OCI-LY3 (cell line): Measurements from ENCODE around the gene SLC5A8.
"Not testable (repeated sequence)": the region's sequence is repeated elsewhere in the genome, so short reads cannot be mapped to it uniquely, and the experiment has no call there.

ENCODE experiments used
- H2AFZ ChIP-seq: fragments of 200-600, 300-600 bp; shearing (Covaris generic); 2 replicates; pipeline ENCODE4 v1.6.0; 2014; ENCODE audit warnings: antibody characterized with exemption, low read depth, low read length
- H3K27ac ChIP-seq: fragments of 200-600, 300-600 bp; sonication (generic); 2 replicates; pipeline ENCODE4 v1.5.1; 2014; ENCODE audit warnings: mild to moderate bottlenecking, low read length, moderate library complexity, mixed read lengths
- H3K27me3 ChIP-seq: fragments of 200-600, 300-600 bp; sonication (generic); 2 replicates; pipeline ENCODE4 v1.6.1; 2014; ENCODE audit warnings: low read depth, low read length, mixed read lengths
- H3K36me3 ChIP-seq: fragments of 200-600, 300-600 bp; sonication (generic); replicated peaks from 2 replicates; pipeline ENCODE3; 2014; ENCODE audit warnings: low read depth, low read length, mixed read lengths
- H3K4me1 ChIP-seq: fragments of 300-600, 200-600 bp; sonication (generic); 2 replicates; pipeline ENCODE4 v1.6.1; 2014; ENCODE audit warnings: low read length, mixed read lengths
- H3K4me2 ChIP-seq: fragments of 200-600, 300-600 bp; sonication (generic); 2 replicates; pipeline ENCODE4 v1.6.1; 2014; ENCODE audit warnings: low read length, mixed read lengths
- H3K4me3 ChIP-seq: fragments of 300-600, 200-600 bp; sonication (generic); 2 replicates; pipeline ENCODE4 v1.5.1; 2014; ENCODE audit warnings: antibody characterized with exemption, mild to moderate bottlenecking, low read length, moderate library complexity
- H3K79me2 ChIP-seq: fragments of 300-600, 200-600 bp; shearing (Covaris generic); 2 replicates; pipeline ENCODE4 v1.6.1; 2014; ENCODE audit warnings: mild to moderate bottlenecking, low read length, mixed read lengths
- H3K9ac ChIP-seq: fragments of 300-600, 200-600 bp; shearing (Covaris generic); 2 replicates; pipeline ENCODE4 v1.6.0; 2014; ENCODE audit warnings: mild to moderate bottlenecking, low read length, moderate library complexity
- H3K9me3 ChIP-seq: fragments of 200-600, 300-600 bp; shearing (Covaris generic); 2 replicates; pipeline ENCODE4 v1.6.1; 2014; ENCODE audit warnings: low read length, mixed read lengths; ENCODE audit not compliant: insufficient read depth
- H4K20me1 ChIP-seq: fragments of 200-600, 300-600 bp; sonication (generic); 2 replicates; pipeline ENCODE4 v1.6.1; 2016; ENCODE audit warnings: low read length, mixed read lengths; ENCODE audit not compliant: insufficient read depth
- EZH2phosphoT487 ChIP-seq: fragments of 200-600 bp; shearing (Covaris generic); IDR thresholded peaks from 2 replicates; pipeline ENCODE4 v1.6.1; 2018; ENCODE audit warnings: antibody characterized with exemption, mixed run types, low read depth
- TF ChIP-seq, protein P1 (sequence below): fragments of 200-600, 300-600 bp; sonication (generic); IDR thresholded peaks from 2 replicates; pipeline ENCODE4 v1.5.1; 2014; ENCODE audit warnings: antibody characterized with exemption, low read length, low read depth

The SLC5A8 gene

DNA sequence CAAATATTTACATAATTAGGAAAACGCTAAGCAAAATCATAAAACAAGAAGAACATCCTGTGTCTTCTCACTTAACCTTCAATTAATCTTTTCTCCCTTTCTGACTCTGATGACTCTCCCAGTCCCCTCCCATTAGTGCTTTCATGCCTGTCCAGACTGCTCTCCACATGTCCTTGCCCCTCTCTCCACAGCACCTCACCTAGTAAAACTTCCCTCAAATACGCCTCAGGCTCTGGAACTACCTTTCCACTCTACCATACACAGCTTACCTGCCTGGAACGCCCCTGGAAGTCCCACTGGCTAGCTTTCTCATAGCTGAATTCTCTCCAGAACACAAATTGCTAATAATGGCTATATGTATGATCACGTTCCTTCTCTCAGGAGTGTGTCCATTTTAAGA lies 44.7 kb downstream of the SLC5A8 start:
- Histone ChIP-seq H3K4me2 (no peak overlapping the region), H3K27me3 (peaks cover 18% of the 10 kb centered on the region), H3K36me3 (no peaks in the 10 kb centered on the region), H4K20me1 (no peaks in the 10 kb centered on the region), H3K27ac (no peak overlapping the region), H3K4me3 (no peak overlapping the region), H3K4me1 (no peaks in the 10 kb centered on the region), H2AFZ (no peak overlapping the region), H3K79me2 (no peaks in the 10 kb centered on the region), H3K9me3 (no peaks in the 10 kb centered on the region), H3K9ac (no peak overlapping the region)
- TF ChIP-seq, protein P1, sequence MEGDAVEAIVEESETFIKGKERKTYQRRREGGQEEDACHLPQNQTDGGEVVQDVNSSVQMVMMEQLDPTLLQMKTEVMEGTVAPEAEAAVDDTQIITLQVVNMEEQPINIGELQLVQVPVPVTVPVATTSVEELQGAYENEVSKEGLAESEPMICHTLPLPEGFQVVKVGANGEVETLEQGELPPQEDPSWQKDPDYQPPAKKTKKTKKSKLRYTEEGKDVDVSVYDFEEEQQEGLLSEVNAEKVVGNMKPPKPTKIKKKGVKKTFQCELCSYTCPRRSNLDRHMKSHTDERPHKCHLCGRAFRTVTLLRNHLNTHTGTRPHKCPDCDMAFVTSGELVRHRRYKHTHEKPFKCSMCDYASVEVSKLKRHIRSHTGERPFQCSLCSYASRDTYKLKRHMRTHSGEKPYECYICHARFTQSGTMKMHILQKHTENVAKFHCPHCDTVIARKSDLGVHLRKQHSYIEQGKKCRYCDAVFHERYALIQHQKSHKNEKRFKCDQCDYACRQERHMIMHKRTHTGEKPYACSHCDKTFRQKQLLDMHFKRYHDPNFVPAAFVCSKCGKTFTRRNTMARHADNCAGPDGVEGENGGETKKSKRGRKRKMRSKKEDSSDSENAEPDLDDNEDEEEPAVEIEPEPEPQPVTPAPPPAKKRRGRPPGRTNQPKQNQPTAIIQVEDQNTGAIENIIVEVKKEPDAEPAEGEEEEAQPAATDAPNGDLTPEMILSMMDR, result no peak
- no peak for TF ChIP-seq EZH2phosphoT487

DNA sequence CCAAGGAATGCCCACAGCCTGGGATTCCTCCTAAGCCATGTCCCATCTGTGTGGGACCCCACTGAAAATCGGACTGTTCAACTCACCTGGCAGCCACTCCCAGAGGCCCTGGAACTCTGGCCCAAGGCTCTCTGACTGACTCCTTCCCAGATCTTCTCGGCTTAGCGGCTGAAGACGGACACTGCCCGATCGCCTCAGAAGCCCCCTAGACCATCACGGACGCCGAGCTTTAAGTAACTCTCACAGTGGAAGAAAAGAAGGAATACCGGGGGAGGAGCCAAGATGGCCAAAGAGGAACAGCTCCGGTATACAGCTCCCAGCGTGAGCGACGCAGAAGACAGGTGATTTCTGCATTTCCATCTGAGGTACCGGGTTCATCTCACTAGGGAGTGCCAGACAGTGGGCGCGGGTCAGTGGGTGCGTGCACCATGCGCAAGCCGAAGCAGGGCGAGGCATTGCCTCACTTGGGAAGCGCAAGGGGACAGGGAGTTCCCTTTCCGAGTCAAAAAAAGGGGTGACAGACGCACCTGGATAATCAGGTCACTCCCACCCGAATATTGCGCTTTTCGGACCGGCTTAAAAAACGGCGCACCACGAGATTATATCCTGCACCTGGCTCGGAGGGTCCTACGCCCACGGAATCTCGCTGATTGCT lies 64.1 kb downstream of the SLC5A8 start:
- not testable (repeated sequence) for H2AFZ ChIP-seq, H3K4me3 ChIP-seq, H4K20me1 ChIP-seq, H3K36me3 ChIP-seq, H3K27me3 ChIP-seq, H3K27ac ChIP-seq, H3K9ac ChIP-seq, H3K4me1 ChIP-seq, H3K9me3 ChIP-seq, H3K4me2 ChIP-seq, H3K79me2 ChIP-seq

DNA sequence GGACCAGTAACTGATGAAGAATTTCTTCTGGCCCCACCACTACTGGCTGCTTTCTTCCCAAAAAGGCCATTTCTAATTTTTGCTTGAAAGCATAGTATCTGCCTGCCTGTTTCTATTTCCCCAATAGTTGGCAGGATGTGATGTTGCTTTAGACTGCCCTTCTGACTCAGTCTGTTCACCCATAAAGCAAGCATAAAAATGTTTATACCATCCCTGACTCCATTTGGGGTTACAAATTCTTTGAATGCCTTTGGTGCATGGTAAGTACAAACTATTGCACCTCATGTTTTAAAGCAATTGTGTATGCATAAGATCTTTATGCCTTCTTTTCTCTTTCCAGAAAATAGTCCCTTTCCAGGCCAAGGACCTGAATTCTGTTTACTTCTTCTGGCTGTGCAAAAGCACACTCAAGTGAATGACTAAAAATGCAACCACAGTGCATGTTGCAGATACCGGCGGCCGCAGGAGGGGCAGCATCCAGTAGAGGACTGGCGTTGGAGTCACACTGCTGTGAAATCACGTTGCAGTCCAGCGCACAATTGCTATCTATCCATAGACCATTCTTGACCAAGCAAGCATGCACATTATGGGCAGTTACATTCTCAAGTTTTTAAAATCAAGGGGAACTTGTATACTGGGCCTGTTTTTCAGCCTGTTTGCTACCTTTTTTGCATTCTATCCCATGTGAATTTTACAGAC lies 82.4 kb downstream of the SLC5A8 start:
- no peak for TF ChIP-seq EZH2phosphoT487
- H3K9me3 ChIP-seq, result no peaks in the 10 kb centered on the region
- H3K4me1 ChIP-seq, result no peaks in the 10 kb centered on the region
- no peak overlapping the region for H3K4me3 ChIP-seq
- no peak overlapping the region for H3K4me2 ChIP-seq
- H3K27me3 ChIP-seq, result no peaks in the 10 kb centered on the region
- H3K79me2 ChIP-seq, result no peaks in the 10 kb centered on the region
- no peak overlapping the region for H2AFZ ChIP-seq
- H3K9ac ChIP-seq, result no peak overlapping the region
- no peaks in the 10 kb centered on the region for H3K36me3 ChIP-seq
- no peak overlapping the region for H3K27ac ChIP-seq
- no peaks in the 10 kb centered on the region for H4K20me1 ChIP-seq

DNA sequence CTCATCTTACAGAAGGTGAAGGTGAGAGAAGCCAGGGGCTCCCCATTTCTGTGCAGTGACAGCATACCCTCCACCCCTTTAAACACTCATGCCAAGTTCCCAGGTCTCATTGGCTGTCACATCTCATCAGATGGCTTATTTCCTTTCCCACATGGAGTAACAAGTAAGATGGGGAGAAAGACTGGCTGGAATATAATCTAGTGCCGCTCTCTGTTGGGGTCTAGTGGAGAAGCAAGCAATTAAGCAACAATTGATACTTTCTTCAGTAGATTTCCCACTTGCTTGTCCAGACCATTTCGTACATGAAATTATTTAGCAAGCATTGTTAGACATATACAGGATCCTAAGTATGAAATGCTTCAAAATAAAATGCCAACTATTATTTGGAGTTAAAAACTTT lies 92.2 kb downstream of the SLC5A8 start:
- Histone ChIP-seq H3K4me3 (no peak overlapping the region), H3K27me3 (no peaks in the 10 kb centered on the region), H3K79me2 (no peaks in the 10 kb centered on the region), H3K4me2 (no peak overlapping the region), H3K9me3 (no peaks in the 10 kb centered on the region), H2AFZ (no peak overlapping the region), H3K27ac (no peak overlapping the region), H3K4me1 (no peaks in the 10 kb centered on the region), H4K20me1 (no peaks in the 10 kb centered on the region), H3K36me3 (no peaks in the 10 kb centered on the region), H3K9ac (no peak overlapping the region)
- TF ChIP-seq, protein P1, result 0 out of 2 replicates have a peak, but pooled peaks have one; percentile 15
- no peak for TF ChIP-seq EZH2phosphoT487

DNA sequence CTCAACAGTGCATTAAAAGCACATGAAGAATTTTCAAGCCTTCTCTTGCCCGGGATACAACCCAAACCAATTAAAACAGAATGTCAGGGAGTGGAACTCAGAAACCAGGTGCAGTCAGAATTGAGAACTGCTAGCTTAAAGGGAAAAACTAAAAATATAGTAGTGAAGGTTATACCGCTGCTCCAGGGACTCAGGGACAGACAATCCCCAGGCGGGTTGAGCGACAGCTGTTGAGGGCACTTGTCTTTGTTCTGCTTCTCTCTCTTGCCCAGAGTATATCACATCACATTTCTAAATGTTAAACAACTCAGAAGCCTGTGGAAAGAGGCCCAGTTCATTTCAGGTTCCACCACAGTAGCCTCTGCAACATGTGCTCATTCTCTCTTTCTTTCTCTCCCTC lies 93.1 kb downstream of the SLC5A8 start:
- no peaks in the 10 kb centered on the region for H3K4me1 ChIP-seq
- H4K20me1 ChIP-seq, result no peaks in the 10 kb centered on the region
- no peak overlapping the region for H3K9ac ChIP-seq
- no peaks in the 10 kb centered on the region for H3K36me3 ChIP-seq
- no peak overlapping the region for H3K27ac ChIP-seq
- no peak for TF ChIP-seq EZH2phosphoT487
- TF ChIP-seq, protein P1, result no peak
- no peak overlapping the region for H3K4me2 ChIP-seq
- no peaks in the 10 kb centered on the region for H3K79me2 ChIP-seq
- no peak overlapping the region for H2AFZ ChIP-seq
- no peaks in the 10 kb centered on the region for H3K27me3 ChIP-seq
- no peaks in the 10 kb centered on the region for H3K9me3 ChIP-seq
- no peak overlapping the region for H3K4me3 ChIP-seq
